ENCODE data around the gene GLS.

- no peak for TF ChIP-seq YY1 (IDR thresholded peaks at IDR 0.05; ENCODE audit: borderline replicate concordance in 1 of 3, control insufficient read depth in 1 of 3, extremely low read depth in 1 of 3, insufficient read depth in 3 of 3, insufficient read length in 1 of 3, insufficient replicate concordance in 2 of 3, low read depth in 1 of 3, low read length in 2 of 3)
- no peak for TF ChIP-seq ZBTB49 (CRISPR knock-in tag; IDR thresholded peaks at IDR 0.05; ENCODE audit: borderline replicate concordance)
- no peak for TF ChIP-seq TOE1 (IDR thresholded peaks at IDR 0.05; ENCODE audit: borderline replicate concordance)
- no peak for TF ChIP-seq TOE1 (CRISPR knock-in tag; IDR thresholded peaks at IDR 0.05; ENCODE audit: borderline replicate concordance, low read depth)
- TF ChIP-seq L3MBTL2 (IDR thresholded peaks at IDR 0.05), result no peak
- no peak for TF ChIP-seq ZFX (CRISPR knock-in tag; IDR thresholded peaks at IDR 0.05)
- no peak for TF ChIP-seq RAD21 (CRISPR knock-in tag; conservative IDR thresholded peaks at IDR 0.05 in 1 of 2, IDR thresholded peaks at IDR 0.05 in 1 of 2)
- no peak for TF ChIP-seq CTCF (IDR thresholded peaks at IDR 0.05 in 2 of 3, conservative IDR thresholded peaks at IDR 0.05 in 1 of 3; ENCODE audit: insufficient read depth in 2 of 3, low read depth in 1 of 3, low read length in 3 of 3)
- no peak for TF ChIP-seq ZBTB33 (CRISPR knock-in tag; IDR thresholded peaks at IDR 0.05)
- TF ChIP-seq E2F3 (CRISPR knock-in tag; IDR thresholded peaks at IDR 0.05), result no peak
- no peak for TF ChIP-seq ZNF41 (CRISPR knock-in tag; conservative IDR thresholded peaks at IDR 0.05)
- TF ChIP-seq ZBTB11 (CRISPR knock-in tag; IDR thresholded peaks at IDR 0.05), result no peak
- no peak for TF ChIP-seq RBBP5 (IDR thresholded peaks at IDR 0.05; ENCODE audit: borderline replicate concordance, insufficient read depth, low read length, poor library complexity, severe bottlenecking)
- TF ChIP-seq MAFF (IDR thresholded peaks at IDR 0.05; ENCODE audit: low read length), result no peak
- no peak for TF ChIP-seq RBM25 (IDR thresholded peaks at IDR 0.05; ENCODE audit: low read depth, low read length, severe bottlenecking)
These were observed 42.7 kb upstream of the GLS start for GRCh38 chr2:190837952-190838361.

All from K562 (cell line).